Erythroblast (primary cell): ENCODE results near the gene IL19.

Experiments used
- GATA1 ChIP-seq: IDR thresholded peaks from 2 replicates; pipeline ENCODE4 v1.6.1; 2011; ENCODE audit warnings: low read depth, mild to moderate bottlenecking, control low read depth, low read length, moderate library complexity
- POLR2A ChIP-seq: IDR thresholded peaks from 2 replicates; pipeline ENCODE4 v1.6.1; 2011; ENCODE audit warnings: mild to moderate bottlenecking, low read length

DNA sequence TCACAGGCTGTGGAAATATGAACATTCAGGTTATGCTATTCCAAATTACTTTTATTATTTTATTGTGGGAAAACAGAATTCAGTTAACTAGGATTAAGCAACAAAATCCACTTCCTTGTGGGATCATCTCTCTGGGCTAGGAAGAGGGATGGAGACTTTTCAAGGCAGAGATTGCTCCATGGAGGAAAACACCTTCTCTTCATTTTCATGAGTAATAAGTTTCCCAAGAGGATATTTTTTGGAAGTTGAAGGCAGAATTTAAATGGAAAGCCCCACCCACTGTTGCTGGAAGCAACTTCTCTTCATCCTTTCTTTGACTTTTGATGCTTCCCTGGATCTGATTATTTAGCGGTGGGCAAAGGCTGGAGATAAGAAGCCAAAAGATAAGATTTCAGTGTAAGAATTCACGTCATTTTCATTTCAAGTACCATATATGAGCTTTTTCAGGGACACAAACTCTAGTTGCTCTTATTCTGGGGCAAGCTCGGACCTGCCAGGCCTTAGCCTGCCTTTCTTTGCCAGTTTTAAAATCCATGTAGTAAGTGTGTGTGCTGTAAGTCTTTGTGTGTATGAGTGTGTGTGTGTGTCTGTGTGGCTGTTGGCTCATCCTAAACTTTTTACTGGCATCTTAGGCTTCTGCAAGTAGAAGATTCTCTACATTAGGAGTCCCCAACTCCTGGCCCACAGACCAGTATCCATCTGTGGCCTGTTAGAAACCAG is 114.9 kb downstream of the IL19 start:
- TF ChIP-seq POLR2A (no peak), GATA1 (no peak)
